Measurements from ENCODE around the gene IGF2BP3.

GRCh38 chr7:23347682-23348180 is 122.6 kb downstream of the IGF2BP3 start:
- TF ChIP-seq EZH2 (IDR thresholded peaks at IDR 0.05; ENCODE audit: low read length, unreplicated experiment) (no peak), CTCF (conservative IDR thresholded peaks at IDR 0.05; ENCODE audit: low read depth, low read length) (no peak), EZH2phosphoT487 (IDR thresholded peaks at IDR 0.05; ENCODE audit: borderline replicate concordance, low read length) (no peak)
